Measurements from ENCODE around the gene ARFGAP3.

The ARFGAP3 gene

DNA sequence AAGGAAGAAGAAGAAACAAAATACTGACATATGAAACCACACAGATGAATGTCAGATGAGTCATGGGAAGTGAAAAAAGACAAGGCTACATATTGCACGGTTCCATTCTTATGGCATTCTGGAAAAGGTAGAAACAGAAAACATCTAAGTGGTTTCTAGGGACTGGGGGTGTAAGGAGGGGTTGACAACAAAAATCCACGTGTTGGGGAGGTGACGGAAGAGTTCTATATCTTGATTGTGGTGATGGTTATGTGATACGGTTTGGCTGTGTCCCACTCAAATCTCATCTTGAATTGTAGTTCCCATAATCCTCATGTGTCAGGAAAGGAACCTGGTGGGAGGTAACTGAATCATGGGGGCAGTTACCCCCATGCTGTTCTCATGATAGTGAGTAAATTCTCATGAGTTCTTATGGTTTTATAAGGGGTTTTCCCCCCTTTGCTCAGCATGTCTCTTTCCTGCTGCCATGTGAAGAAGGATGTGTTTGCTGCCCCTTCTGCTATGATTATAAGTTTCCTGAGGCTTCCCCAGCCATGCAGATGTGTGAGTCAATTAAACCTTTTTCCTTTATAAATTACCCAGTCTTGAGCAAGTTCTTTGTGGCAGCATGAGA, 6.4 kb upstream of the ARFGAP3 start:
- peak; percentile 72 for DNase-seq (ENCODE audit: low spot score)

DNA sequence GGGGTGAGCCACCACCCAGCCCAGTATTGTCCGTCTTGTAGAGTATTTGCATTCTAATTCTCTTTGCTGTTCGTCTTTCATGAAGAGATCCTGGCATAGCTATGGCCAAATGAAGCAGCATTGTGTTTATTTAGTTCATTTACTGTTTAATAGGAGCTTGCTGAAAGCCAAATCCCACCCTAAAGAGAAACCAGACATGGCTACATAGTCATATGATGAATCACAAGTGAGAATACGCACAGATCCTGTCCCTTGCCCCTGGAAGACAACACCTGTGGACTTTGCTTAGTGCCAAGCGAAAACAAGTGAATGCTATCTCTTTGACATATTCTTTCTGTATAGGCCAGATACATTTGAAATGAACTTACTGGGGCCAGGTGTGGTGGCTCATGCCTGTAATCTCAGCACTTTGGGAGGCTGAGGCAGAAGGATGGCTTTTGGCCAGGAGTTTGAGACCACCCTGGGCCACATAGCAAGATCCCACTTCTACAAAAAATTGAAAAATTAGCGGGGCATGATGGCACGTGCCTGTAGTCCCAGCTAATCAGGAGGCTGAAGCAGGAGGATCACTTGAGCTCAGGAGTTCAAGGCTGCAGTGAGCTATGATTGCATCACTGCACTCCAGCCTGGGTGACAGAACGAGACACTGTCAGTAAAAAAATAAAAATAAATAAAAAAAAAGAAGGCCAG, 5.1 kb upstream of the ARFGAP3 start:
- no peak for DNase-seq (ENCODE audit: low spot score)

DNA sequence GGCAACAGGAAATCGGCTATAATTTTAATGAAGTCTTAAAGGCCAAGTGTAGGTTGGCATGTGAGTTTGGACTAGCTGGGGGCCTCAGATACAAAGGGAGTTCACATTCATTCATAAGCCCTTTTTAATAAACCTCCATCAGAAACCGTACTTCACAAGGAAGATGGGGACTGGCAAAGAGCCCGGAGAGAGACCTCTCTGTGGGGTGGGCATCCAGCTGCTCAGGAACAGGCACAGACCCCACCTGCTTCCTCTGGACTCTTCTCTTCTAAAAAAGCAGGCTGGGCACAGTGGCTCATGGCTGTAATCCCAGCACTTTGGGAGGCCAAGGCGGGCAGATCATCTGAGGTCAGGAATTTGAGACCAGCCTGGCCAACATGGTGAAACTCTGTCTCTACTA, 3.9 kb upstream of the ARFGAP3 start:
- no peak for DNase-seq (ENCODE audit: low spot score)

DNA sequence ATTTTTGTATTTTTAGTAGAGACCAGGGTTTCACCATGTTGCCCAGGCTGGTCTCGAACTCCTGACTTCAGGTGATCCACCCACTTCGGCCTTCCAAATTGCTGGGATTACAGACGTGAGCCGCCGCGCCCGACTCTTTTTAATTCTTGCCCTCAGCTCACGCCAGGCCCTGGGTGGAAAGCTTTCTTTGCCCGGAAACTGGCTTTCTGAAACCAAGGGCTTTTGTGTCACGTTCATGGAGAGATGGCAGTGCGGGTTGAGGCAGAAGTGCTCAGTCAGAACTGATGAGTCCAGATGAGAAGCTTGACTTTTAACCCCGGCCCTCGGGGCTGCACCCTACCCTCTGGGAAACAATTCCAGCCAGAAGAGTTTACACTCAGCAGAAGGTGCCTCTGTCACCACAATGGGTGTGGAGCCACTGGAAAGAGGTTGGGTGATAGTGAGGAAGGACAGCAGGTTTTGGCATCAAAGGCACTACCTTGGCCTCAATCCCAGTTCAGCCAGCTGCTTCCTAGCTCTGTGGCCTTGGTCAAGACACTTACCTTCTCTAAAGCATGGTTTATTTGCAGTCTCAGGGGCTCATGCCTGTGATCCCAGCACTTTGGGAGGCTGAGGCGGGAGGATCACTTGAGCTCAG, 890 bp upstream of the ARFGAP3 start:
- no peak for DNase-seq (ENCODE audit: low spot score)

DNA sequence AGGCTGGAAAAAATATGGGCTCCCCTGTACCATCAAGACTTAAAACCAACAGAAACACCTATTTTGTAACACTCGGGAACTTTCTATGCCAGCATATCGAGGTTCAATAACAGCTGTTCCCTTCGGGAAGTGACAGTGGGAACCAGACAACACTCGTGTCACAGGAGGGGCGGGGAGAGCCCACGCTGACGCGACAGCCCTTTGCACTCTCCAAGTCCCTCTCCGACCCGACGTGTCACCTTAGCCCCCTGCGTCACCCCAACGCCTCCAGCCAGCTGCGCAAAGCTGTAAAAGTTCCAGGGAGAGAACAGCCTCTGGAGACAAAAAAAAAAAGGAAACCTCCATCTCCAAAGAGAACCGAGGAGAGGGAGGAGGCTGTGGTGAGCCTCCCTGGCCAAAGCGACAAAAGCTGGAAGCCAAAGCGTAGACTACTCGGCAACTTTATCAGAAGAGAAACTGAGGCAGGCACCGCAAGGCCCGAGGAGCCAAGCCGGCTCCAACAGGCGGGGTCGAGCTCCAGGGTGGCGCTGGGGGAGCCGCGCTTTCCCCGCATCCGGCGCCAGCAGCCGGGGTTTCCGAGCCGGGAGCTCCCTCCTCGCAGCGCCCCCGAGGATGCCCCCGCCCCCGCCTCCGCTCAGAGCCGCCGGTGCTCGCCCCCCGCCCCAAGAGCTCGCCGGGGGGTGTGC, 751 bp downstream of the ARFGAP3 start:
- DNase-seq (ENCODE audit: low spot score) = peak; percentile 47

DNA sequence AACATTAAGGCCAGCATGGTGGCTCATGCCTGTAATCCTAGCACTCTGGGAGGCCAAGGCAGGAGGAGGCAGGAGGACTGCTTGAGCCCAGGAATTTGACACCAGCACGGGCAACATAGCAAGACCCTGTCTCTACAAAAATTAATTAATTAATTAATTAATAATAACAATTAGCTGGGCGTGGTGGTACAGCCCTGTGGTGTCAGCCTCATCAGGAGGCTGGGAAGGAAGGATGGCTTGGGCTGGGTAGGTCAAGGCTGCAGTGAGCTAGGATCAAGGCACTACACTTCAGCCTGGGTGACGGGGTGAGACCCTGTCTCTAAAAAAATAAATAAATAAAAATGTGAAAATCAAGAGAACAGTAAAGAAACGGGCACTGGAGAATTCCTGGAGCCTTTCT, 1.4 kb downstream of the ARFGAP3 start:
- DNase-seq (ENCODE audit: low spot score) = no peak

DNA sequence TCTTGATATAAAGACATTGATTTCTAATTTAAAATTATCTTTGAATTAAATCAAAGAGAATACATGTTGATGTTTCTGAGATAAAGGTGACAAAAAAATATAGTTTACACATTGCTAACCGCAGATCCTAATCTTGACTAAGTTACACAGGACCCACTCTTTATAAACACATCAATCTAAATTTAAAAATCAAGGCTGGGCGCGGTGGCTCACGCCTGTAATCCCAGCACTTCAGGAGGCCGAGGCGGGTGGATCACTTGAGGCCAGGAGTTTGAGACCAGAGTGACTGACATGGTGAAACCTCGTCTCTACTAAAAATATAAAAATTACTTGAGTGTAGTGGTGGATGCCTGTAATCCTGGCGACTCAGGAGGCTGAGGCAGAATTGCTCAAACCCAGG, 1.9 kb downstream of the ARFGAP3 start:
- DNase-seq (ENCODE audit: low spot score) = no peak

DNA sequence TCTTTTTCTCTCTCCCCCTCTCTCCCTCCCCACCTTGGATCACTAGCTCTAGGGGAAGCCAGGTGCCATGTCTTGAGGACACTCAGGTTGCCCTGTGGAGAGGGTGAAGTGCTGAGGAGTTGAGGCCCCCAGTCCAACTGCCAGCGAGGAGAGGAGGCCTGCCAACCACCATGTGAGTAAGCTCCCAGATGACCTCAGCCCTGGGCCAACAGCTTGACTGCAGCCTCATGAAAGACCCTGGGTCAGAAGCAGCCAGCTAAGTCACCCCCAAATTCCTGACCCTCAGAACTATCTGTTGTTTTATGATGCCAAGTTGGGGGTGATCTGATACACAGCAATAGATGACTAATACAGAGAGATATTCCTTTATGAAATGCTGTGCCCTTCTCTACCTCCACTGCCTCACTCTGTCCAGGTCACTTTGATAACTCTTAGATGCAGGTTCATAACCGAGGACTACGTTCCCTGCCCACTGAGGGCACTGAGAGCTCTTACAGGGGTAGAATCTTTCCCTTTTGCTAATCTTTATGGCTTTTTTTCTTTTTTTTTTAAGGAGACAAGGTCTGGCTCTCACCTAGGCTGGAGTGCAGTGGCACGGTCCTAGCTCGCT, 8.0 kb downstream of the ARFGAP3 start:
- DNase-seq (ENCODE audit: low spot score) = no peak

DNA sequence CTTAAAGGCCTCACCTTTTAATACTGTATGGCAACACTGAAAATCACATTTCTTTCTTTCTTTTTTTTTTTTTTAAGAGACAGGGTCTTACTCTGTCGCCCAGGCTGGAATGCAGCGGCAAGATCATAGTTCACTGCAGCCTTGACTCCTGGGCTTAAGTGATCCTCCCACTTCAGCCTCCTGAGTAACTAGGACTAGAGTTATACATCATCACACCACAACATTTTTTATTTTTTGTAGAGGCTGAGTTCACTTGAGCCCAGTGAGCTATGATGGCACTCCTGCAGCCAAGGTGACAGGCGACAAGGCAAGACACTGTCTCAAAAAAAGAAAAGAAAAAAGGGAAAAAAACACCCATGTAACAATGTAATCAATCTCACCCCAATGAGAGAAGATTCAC, 10.0 kb downstream of the ARFGAP3 start:
- no peak for DNase-seq (ENCODE audit: low spot score)

DNA sequence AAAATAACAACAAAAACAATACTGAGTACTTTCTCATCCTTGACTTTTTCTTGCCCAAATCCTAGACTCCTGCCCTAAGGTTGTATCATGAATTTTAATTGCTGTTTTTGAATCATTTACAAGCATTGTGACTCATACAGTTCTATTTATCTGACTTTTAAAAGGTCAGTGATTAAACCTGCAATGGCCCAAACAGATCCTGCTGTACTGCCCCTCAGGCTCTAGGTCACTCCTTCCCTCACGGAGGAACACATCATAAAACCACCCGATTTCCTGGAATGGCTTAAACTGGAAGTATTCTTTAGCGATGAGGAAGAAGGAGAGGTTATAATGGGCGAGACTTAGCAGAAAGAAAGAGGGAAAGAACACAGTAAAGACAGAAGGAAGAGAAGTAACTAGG, 12.3 kb downstream of the ARFGAP3 start:
- no peak for DNase-seq (ENCODE audit: low spot score)

DNA sequence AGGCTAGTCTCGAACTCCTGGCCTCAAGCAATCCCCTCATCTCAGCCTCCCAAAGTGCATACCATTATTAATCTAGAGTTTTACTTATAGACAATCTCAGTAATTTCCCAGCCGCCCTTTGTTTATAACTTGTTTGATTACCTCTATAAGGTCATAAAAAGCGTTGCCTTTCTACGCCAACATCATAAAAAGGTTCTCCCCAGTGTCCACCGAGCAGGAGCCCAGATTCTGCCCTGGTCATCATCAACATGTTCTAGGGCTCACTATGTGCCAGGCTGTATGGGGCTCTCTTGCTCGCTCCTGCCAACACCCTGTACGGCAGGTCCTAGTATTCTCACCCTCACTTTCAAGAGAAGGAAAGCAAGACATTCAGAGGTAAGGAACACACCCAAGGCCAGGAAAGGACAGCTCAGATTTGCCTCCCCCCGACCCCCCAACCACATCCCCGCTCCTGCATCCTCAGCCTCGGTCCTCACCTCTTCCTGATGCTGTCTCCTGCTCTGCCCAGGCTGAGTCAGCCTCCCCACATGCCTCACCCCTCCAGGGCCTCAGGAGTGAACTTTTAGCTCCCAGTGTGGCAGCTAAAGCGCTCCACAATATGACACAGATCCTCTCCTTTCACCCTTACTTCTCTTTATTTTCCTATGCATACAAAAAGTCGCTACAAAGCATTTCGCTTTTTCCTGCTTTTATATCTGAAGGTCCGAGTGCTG, 14.3 kb downstream of the ARFGAP3 start:
- DNase-seq (ENCODE audit: low spot score) = no peak

DNA sequence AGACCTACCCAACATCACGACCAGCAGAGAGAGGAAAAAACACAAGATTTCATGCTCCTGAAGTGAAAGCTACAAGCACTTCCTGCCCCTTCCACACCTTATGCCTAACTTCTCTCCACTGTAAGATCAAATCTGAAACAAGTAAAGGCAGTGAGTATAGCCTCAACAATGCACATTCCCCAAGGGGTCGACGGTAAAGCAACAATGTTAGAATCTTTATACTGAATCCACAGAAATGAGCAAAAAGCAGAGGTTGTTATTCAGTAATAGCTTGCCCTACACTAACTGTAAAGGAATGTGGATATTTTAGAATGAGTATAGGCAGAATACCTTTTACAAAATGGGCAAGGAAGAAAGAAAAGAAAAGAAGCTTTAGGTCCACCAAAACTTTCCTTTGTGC, 15.6 kb downstream of the ARFGAP3 start:
- peak; percentile 63 for DNase-seq (ENCODE audit: low spot score)

DNA sequence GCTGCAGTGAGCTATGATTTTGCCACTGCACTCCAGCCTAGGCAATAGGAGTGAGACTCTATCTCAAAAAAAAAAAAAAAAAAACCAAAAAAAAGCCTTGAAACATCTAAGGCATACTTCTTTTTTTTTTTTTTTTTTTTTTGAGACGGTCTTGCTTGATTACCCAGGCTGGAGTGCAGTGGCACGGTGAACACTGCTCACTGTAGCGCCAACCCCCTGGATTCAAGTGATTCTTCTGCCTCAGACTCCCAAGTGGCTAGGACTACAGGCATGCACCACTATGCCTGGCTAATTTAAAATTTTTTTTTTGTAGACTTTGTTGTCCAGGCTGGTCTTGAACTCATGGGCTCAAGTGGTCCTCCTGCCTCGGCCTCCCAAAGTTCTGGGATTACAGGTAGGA, 19.5 kb downstream of the ARFGAP3 start:
- no peak for DNase-seq (ENCODE audit: low spot score)

DNA sequence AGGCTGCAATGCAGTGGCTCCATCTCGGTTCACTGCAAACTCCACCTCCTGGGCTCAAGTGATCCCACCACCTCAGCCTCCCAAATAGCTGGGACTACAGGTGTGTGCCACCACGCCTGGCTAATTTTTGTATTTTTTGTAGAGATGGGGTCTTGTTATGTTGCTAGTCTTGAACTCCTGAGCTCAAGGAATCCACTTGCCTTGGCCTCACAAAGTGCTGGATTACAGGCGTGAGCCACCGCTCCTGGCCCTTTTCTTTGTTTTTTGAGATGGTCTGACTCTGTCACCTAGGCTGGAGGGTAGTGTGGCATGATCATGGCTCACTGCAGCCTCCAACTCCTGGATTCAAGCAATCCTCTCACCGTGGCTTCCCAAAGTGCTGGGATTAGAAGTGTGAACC, 21.0 kb downstream of the ARFGAP3 start:
- DNase-seq (ENCODE audit: low spot score) = no peak

DNA sequence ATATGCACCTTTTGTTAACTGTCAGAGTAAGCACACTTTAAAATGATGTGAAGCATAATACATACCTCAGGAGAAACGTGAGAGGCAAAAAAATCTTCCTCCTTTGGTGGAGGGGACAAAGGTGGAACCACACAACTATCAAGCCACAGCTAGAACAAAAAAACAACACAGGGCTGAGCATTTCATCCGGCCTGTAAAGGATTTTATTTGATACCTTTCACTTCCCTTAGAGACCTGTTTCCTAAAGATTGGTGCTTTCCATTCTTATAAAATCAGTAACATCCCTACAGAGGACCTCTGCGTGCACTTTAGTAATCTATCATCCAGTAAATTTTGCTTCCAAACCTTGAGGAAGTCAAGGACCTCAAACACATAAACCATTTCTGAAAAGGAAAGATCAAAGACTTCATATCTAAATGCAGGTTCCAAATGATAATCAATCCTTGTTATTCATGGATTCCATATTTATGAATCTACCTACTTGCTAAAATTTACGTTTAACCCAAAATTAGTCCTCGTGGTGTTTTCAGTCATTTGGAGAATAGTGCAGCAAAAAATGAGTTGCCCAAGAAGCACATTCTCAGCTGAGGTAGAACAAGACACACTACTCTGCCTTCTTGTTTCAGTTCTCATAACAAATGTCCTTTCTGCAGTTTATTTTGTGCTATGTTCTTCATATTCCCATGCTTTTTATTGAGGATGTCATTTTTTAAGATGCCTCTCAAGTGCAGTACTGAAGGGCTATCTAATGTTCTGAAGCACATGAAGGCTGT, 22.7 kb downstream of the ARFGAP3 start:
- DNase-seq (ENCODE audit: low spot score) = no peak

DNA sequence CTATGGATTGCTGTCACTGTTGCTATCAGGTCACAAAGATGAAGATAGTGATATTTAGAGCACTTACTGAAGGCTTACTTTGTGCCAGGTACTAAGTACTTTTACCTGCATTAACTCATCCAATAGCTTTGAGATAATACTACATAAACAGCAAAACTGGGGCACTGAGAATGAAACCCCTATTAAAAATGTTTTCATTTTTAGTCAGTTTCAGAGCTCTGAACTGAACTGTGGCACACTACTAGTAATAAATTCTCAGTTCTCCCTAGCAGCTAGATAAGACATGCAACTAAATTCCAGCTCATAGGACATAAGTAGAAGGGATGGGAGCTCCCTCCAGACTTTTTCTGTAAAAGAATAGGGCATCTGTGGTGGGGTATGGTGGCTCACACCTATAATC, 24.0 kb downstream of the ARFGAP3 start:
- DNase-seq (ENCODE audit: low spot score) = no peak

DNA sequence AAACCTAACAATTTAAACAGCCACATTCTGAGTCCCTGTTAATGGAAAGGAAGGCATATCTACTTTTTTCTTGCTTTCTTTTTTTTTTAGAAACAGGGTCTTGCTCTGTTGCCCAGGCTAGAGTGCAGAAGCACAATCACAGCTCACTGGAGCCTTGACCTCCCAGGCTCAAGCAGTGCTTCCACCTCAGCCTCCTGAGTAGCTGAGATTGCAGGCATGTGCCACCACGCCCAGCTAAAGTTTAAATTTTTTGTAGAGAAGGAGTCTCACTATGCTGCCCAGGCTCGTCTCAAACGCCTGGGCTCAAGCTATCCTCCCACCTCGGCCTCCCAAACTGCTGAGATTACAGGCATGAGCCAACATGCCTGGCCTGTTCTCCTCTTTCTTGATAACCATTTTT, 25.4 kb downstream of the ARFGAP3 start:
- no peak for DNase-seq (ENCODE audit: low spot score)

DNA sequence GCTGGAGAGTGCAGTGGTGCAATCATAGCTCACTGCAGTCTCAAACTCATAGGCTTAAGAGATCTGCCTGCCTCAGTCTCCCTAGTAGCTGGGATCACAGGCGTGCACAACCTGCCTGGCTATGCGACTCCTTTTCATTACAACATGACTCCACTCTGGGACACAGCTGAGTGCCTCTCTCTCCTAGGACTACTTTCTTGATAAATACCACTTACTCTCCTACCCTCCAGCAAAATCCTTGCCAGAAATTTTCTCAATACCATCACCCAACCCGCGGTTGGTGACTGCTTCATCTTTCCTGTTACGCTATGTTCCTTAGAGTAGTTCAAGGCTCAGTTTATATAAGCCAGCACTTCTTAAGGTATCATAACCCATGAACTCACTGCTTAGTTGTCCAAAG, 26.9 kb downstream of the ARFGAP3 start:
- DNase-seq (ENCODE audit: low spot score) = no peak

DNA sequence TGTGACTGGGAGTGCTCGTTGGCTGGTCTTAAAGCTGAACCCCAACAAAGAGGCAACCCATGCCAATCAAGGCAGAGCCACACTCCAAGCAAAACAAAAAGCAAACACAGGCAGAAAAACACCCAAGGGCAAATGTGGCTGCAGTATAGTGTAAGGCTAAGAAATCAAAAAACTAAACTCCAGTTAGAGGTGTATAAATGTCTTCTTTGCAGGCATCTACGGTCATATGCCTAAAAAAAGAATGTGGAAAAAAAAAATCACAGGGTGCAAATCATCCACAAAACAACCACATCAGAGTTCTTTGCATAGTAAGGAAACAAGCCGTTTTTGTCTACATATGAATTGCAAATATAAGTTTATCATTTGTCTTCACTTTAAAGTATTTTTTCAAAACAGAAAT, 27.8 kb downstream of the ARFGAP3 start:
- no peak for DNase-seq (ENCODE audit: low spot score)

DNA sequence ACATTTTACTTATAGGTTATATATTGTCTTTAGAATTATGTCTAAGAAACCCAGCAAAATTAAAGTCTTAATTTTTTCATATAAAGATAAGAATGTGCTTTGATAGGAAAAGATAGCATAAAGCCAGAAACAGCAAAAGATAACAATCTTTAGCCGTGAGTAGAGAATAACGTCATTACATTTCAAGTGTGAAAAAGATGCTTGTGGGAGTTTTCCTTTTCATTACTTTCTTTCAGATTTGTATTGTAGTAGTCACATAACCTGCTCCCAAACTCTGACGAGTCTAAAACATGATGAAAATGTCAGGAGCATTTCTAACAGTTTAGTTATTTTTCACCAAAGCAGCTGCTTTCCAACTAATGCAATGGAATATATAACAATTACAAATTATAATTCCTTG, 31.3 kb downstream of the ARFGAP3 start:
- no peak for DNase-seq (ENCODE audit: low spot score)

DNA sequence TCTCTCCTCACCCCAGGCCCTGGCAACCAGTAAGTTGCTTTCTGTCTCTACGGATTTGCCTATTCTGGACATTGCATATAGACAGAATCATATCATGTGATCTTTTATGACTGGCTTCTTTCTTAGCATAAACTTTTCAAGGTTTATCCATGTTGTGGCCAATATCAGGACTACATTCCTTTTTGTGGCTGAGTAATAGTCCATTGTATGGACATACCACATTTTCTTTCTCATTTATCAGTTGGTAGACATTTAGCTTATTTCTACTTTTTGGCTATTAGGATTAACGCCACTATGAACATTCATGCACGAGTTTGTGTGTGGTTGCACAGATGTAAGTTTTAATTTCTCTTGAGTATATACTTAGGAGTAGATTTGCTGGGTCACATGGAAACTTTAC, 35.7 kb downstream of the ARFGAP3 start:
- DNase-seq (ENCODE audit: low spot score) = no peak
